H1 (cell line): ENCODE results near the gene TSPAN9.

Experiments
- CTCF ChIP-seq, 3 experiments: IDR thresholded peaks; 1 replicate in 2 of 3; 2 replicates in 1 of 3; pipeline versions ENCODE4 v1.5.1 to v1.6.1; 2011; ENCODE audit warnings: low read length in 3 of 3, mild to moderate bottlenecking in 3 of 3, inconsistent platforms in 2 of 3, low read depth in 1 of 3, moderate library complexity in 1 of 3; ENCODE audit not compliant: insufficient read depth in 1 of 3; ENCODE audit errors: control extremely low read depth in 1 of 3
- JUND ChIP-seq: IDR thresholded peaks from 2 replicates; pipeline ENCODE4 v1.6.1; 2011; ENCODE audit warnings: mild to moderate bottlenecking, improper control_type of control experiment, low read length
- POLR2A ChIP-seq, 2 experiments: IDR thresholded peaks; 1 replicate in 1 of 2; 2 replicates in 1 of 2; pipeline ENCODE4 v1.6.1; 2011; ENCODE audit warnings: low read depth in 2 of 2, low read length in 2 of 2, mild to moderate bottlenecking in 2 of 2; ENCODE audit errors: control extremely low read depth in 1 of 2
- RFX5 ChIP-seq: IDR thresholded peaks from 2 replicates; pipeline ENCODE4 v1.6.1; 2011; ENCODE audit warnings: low read depth, low read length, improper control_type of control experiment, borderline replicate concordance
- SP1 ChIP-seq: IDR thresholded peaks from 2 replicates; pipeline ENCODE4 v1.6.1; 2011; ENCODE audit warnings: low read depth, low read length

GRCh38 chr12:3142386-3142785 lies 65.2 kb downstream of the TSPAN9 start:
- no peak for TF ChIP-seq RFX5
- TF ChIP-seq CTCF (IDR thresholded peaks at IDR 0.05; ENCODE audit: control extremely low read depth in 1 of 3, insufficient read depth in 1 of 3, low read depth in 1 of 3, low read length in 3 of 3) = no peak
- no peak for TF ChIP-seq JUND
- no peak for TF ChIP-seq SP1
- no peak for TF ChIP-seq POLR2A (IDR thresholded peaks at IDR 0.05; ENCODE audit: control extremely low read depth in 1 of 2, low read depth in 2 of 2, low read length in 2 of 2)
